DMS153 (cell line): Measurements from ENCODE around the gene PTPRD.

Experiments
- DNase-seq: peaks from one replicate; lab custom pipeline; 2025; lab: John Stamatoyannopoulos, UW

Gene PTPRD

DNA sequence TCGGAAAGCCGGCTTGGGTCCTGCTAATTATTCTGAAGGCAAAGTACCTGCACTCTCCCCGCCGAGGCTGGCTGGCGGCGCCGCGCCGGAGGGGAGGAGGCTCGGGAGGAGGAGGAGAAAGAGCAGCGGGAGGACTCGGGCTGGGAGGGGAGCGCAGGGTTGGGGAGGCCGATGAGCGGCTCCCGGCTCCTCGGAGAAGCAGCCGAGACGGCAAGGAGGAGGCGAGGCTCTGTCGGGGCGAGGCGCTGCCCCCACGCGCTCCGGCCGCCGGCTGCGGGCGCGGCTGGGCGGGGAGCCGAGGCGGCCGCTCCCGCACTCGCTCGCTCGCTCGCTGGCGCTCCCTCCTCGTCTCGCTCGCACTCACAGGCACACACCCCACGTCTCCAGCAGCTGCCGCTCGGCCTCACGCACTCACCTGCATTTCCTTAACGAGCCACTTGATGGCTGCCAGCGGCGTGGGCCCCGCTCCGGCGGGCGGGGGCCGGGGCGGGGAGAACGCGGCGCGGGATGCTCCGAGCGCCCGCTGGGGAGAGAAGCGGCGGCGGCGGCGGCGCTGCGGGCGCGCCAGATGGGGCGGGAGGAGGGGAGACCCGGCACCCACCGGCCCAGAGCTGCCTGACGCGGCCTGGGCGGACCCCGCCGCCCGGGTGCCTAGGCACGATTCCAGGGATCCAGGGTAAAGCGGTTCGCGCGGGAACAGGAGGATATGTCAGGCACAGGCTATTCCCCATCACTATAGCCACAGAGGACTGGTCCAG lies at the start of gene PTPRD:
Gene PTPRD, minus strand, starts transcription at position 362 of the 758 bp plus-strand sequence.
- peak; percentile 60 for DNase-seq

DNA sequence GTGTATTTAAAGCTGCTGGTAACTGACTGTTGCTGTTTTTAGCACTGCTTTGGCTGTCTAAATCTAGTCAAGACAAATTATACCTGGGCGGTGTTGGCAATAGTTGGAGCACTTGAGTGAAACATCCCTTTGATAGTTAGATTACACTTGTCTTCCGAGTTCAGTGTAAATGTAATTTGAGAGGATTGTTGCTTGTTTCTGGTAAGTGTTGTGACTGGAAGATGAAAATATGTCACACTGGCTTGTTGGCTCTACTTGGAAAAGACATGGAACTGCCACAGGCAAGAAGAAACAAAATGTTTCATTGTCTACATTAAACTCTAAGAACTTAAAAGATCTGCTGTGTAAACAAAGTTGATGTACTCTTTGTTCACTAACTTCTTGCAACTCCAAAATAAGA lies 49.2 kb upstream of the PTPRD start:
- no peak for DNase-seq

GRCh38 chr9:10661376-10661775 lies 48.6 kb upstream of the PTPRD start:
- no peak for DNase-seq

- DNase-seq = no peak
These were observed 38.2 kb upstream of the PTPRD start for GRCh38 chr9:10651012-10651411.

- no peak for DNase-seq
These were observed 36.3 kb upstream of the PTPRD start for GRCh38 chr9:10649076-10649475.

- no peak for DNase-seq
These were observed 21.0 kb upstream of the PTPRD start for GRCh38 chr9:10633785-10634184.

GRCh38 chr9:10614196-10614800 lies 1.5 kb upstream of the PTPRD start:
- no peak for DNase-seq

GRCh38 chr9:10613419-10613818 lies 617 bp upstream of the PTPRD start:
- DNase-seq = no peak

- DNase-seq = no peak
These were observed 7.4 kb downstream of the PTPRD start for GRCh38 chr9:10605388-10605787.

DNA sequence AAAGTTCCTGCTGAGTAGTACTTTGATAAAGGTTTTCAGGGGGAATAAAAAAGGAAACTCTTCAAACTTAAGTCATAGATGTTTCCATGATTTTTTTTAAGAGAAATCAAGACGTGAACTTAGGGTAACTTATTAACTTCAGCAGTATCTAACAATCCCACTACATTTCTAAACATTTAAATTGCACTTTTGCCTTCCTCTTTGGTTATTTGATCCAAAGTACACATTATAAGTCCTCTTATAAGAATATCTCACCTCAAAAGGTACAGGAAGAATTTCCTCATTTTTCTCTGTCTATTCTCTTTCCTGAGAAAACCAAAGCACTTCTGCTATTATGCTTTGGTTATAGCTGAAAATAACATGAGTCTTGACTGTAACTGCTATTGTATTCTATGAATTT lies 7.9 kb downstream of the PTPRD start:
- no peak for DNase-seq

DNA sequence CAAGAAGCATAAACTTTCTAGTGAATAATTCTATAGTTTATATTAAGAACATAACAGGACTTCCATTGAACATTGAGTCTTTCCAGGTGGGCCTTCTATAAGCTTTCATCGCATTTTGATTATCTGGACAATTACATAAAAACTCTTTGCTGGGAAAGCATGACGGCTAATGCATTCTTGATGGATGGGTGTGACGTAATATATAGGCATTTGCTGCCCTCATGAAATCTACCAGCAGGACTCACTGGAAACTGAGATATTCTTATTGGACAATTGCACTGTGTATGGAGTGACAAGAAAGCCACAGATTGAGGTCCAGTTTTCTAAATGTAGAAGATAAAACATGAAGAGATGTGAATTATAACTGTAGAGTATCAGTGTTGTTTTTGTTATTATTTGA lies 15.0 kb downstream of the PTPRD start:
- no peak for DNase-seq

- no peak for DNase-seq
These were observed 18.3 kb downstream of the PTPRD start for GRCh38 chr9:10594482-10594881.

GRCh38 chr9:10586407-10586806 lies 26.4 kb downstream of the PTPRD start:
- no peak for DNase-seq

DNA sequence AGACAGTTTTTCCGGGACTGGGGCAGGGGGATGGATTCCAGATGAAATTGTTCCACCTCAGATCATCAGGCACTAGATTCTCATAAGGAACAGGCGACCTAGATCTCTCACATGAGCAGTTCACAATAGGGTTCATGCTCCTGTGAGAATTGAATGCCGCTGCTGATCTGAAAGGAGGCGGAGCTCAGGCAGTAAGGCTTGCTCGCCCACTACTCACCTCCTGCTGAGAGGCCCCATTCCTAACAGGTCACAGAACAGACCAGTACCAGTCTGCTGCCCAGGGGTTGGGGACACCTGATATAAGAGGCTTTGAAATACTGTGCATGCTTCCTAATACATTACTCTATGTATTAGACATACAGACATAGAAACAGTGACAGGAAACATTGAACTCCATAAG lies 41.1 kb downstream of the PTPRD start:
- no peak for DNase-seq

GRCh38 chr9:10566848-10567247 lies 46.0 kb downstream of the PTPRD start:
- DNase-seq = peak; percentile 10

- DNase-seq = no peak
These were observed 50.0 kb downstream of the PTPRD start for GRCh38 chr9:10562581-10563343.

GRCh38 chr9:10548348-10548747 lies 64.5 kb downstream of the PTPRD start:
- no peak for DNase-seq

DNA sequence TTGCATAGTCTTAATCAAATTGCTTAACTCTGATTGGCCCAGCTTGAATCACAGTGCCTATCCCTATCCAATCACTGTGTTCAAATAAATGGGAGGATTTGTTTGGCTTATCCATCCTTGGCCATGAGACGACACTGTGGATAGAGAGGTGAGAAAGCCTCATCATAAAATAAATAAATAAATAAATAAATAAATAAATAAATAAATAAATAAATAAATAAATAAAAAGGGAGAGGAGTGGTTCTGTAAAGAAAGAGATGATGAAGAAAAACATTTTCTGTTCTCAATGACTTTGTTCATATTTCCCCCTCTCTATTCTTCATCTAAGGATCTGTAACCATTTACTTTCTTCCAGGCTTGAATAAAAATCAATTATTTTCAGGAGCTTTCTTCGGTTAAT lies 74.7 kb downstream of the PTPRD start:
- DNase-seq = no peak

- DNase-seq = peak; percentile 13
These were observed 78.0 kb downstream of the PTPRD start for GRCh38 chr9:10534850-10535249.

GRCh38 chr9:10525972-10526371 lies 86.8 kb downstream of the PTPRD start:
- no peak for DNase-seq

GRCh38 chr9:10523164-10523563 lies 89.6 kb downstream of the PTPRD start:
- no peak for DNase-seq

- DNase-seq = no peak
These were observed 100.7 kb downstream of the PTPRD start for GRCh38 chr9:10512144-10512543.

DNA sequence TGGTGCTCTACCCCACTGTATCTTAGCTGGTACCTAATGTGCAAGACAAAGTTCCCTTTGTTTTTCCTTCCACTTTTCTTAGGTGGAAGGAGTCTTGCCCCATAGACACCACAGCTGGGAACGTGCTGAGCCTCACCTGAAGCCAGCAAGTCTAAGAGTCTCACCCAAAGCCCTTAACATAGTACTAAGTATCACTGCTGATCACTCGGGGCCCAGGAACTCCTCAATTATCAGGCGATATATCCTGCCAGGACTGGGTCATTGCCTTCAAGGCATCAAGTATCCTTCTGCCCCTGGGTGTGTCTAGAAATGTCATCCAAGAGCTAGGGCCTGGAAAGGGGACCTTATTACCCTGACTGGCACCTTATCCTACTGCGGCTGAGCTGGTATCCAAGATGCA lies 123.9 kb downstream of the PTPRD start:
- no peak for DNase-seq
